Hippocampal formation (tissue), 2 donors: ENCODE results near the gene ASS1.
"Not testable (repeated sequence)": the region's sequence is repeated elsewhere in the genome, so short reads cannot be mapped to it uniquely, and the experiment has no call there.

Experiments
- DNase-seq, 2 donors: peaks; one replicate each; lab custom pipeline; 2025; lab: John Stamatoyannopoulos, UW

The ASS1 gene

DNA sequence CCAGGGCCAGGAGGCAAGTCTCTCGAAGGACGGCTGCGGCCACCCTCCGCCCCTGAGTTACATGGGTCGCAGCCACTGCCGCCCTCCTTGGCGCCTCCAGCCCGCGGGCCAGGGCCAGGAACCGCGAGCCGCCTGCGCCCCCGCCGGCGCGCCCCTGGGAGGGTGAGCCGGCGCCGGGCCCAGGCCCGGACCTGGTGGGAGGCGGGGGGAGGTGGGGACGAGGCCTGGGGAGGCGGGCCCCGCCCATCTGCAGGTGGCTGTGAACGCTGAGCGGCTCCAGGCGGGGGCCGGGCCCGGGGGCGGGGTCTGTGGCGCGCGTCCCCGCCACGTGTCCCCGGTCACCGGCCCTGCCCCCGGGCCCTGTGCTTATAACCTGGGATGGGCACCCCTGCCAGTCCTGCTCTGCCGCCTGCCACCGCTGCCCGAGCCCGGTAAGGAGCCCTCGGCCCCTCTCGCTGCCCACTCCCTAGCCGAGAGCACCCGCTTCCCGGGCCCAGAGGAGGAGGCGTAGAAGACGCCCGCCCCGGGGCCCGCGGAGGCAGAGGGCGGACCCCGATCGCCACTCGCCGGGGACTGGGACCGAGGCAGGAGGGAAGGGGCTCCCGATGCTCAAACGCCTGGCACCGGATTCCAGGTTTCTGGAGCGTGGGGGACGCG lies at the start of gene ASS1:
Gene ASS1 (plus strand): TSS at position 397 of the 657 bp plus-strand sequence. CDS start 7,268 bp downstream, outside the sequence.
- peak in 1 of 2 donors; percentile 25 for DNase-seq

DNA sequence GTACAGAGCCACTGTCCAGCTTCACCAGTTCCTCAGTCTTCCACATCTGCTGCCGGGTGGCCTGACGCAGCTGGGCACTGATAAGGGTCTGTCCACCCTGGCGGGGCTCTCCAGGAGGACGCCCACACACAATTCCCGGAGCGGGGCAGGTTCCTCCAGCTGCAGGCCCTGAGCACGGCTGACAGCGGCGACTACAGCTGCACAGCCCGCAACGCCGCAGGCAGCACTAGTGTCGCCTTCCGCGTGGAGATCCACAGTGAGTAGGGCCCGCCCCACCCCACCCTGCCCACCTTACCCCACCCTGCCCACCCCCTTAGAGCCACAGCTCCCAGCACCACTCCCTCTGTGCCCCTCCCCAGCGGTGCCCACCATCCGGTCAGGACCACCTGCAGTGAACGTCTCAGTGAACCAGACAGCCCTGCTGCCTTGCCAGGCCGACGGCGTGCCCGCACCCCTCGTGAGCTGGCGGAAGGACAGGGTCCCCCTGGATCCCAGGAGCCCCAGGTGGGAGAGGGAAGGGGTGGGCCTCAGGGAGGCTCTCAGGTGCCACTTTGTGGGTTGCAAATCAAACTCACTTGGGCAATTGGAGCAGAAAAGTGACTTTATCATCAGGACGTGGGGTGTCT lies 48.8 kb upstream of the ASS1 start:
- DNase-seq = no peak

DNA sequence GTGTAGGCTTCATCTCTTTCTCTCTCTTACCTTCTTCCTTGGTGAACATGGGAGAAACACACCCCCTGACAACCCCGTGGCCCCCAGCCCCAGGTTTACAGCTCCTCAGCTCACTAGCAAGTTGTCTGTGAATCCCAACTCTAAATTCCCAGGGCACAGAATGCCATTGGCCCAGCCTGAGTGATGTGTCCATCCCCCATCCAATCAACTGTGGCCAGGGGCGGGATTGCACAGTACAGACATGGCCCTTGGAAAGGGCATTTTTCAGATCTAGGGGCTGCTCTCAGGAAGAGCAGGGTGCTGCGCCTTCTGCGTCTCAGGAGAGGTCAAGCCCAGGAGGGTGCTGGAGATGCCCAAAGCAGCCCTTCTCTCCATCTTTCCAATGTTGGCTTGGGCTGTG lies 48.2 kb upstream of the ASS1 start:
- no peak for DNase-seq

DNA sequence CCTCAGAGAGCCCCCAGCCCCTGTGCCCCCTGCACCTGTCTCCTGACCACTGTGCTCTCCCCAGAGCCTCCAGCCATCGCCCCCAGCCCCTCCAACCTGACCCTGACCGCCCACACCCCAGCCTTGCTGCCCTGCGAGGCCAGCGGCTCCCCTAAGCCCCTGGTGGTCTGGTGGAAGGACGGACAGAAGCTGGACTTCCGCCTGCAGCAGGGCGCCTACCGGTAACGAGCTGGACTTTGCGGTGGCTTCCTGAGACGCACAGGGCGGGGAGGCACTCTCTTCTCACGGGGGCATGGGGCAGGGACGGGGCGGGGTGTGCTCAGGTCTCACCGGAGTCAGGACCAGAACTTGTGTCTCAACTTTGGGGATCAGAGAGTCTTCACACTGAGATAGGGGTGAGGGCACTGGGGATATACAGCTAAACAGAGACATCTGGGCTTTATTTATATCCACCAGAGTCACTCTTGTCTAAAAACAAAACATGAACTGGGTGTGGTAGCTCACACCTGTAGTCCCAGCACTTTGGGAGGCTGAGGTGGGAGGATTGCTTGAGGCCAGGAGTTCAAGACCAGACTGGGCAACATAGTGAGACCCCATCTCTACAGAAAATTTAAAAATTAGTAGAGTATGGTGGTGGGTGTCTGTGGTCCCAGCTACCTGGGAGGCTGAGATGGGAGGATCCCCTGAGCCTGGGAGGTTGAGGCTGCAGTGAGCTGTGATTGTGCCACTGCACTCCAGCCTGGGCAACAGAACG lies 46.1 kb upstream of the ASS1 start:
- no peak for DNase-seq

DNA sequence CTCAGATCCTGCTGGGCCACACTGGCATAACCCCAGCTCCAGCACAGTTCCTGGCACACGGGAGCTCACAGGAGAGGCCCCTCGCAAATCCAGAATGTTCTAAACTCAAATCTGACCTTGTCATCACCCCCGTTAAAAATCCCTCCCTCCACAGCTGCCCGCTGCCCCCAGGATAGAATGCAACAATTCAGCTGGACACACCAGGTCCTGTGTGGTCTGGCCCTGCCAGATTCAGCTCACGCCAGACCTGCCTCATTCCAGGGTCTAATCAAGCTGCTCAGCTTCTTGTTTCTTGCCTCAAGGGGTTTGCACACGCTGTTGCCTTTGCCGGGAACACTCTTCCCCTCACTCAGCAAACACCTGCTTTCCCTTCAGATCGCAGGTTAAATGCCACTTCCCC lies 45.0 kb upstream of the ASS1 start:
- DNase-seq = no peak

DNA sequence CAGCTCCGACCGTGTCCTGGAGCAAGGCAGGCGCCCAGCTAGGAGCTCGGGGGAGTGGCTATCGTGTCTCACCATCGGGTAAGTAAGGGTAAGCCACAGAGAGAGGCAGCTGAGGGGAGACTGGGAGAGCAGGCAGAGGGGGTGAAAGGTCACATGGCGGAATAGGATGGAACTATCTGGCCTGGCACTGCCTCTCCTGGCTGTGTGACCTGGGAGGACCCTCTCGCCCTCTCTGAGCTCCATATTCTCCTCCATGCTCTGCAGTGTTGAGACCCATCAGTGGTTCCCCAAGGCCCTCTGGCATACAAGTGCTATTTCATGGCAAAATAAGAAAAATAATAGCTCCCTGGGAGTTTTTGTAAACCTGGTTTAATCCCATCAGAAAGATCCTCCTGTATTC lies 43.9 kb upstream of the ASS1 start:
- no peak for DNase-seq

DNA sequence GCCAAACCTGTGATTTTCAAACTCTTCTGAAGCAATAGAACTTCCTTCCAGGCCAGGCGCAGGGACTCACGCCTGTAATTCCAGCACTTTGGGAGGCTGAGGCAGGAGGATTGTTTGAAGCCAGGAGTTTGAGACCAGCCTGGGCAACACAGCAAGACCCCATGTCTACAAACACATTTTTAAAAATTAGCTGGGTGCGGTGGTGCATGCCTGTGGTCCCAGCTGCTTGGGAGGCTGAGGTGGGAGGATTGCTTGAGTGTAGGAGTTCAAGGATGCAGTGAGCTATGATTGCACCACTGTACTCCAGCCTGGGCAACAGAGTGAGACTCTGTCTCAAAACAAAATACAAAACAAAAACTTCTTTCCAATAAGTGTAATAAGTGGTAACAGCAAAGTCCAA lies 43.0 kb upstream of the ASS1 start:
- DNase-seq = not testable (repeated sequence)

DNA sequence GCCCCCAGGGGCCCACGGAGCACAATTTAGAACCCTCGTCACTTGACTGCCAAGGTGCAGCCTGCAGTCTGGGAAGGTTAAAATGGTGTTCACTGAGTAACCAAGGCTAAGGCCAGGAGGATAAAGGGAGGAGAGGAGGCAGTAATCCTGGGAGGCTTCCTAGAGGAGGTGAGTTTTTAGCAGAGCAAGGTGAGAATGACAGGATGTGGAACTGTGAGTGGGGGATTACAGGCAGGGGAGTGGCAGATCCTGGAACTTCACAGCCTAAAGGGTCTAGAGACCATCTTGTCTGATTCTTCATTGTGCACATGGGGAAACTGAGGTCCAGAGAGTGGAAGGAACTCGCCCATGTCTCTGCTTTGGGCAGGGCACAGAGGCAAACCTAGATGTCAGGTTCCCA lies 42.5 kb upstream of the ASS1 start:
- no peak for DNase-seq

DNA sequence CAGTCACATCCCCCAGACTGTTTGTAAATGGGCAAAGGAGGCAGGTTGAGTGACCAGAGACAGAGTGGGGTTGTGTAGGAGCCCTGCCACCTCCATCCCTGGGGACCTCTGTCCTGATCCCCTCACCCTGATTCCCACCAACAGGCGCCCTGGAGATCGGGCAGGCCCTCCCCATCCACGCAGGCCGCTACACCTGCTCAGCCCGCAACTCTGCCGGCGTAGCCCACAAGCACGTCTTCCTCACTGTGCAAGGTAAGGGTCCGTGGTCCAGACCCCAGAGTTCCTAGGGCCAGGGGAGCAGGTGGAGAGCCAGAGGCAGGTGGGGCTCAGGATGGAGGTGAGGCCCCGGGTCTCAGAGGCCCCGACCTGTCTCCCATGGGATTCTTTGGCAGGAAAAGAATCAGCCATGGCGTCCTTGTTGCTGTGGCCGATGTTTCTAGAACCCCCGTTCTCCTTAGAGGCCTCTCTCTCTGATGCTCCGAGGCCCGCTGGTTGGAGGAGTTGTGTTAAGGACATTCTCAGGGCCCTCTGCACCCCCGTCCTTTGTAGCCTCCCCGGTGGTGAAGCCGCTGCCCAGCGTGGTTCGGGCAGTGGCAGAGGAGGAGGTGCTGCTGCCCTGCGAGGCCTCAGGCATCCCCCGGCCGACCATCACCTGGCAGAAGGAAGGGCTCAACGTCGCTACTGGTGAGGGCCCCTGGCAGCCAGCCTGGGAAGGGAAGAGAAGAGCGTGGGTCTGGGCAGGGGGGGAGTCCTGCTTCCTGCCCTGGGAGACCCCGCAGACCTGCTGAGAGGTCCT lies 41.9 kb upstream of the ASS1 start:
- DNase-seq = no peak

DNA sequence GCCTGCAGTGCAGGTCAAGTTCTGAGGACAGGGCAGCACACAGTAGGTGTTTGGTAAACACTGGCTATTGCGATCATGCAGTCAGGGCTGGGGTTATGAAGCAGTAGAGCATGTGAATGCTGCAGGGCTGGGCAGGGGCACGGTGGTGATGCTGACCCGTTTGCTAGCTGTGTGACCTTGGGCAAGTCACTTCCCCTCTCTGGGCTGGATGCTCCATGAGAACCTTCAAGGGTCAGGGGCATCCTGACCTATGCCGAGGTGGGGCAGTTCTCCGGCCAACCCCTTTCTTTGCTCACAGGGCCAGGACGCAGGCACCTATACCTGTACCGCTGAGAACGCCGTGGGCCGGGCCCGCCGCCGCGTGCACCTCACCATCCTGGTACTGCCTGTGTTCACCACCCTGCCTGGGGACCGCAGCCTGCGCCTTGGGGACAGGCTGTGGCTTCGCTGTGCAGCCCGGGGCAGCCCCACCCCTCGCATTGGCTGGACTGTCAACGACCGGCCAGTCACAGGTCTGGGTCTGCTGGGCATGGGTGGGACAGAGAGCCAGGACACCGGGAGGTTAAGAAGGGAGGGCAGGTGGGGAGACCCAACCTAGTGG lies 39.0 kb upstream of the ASS1 start:
- no peak for DNase-seq

DNA sequence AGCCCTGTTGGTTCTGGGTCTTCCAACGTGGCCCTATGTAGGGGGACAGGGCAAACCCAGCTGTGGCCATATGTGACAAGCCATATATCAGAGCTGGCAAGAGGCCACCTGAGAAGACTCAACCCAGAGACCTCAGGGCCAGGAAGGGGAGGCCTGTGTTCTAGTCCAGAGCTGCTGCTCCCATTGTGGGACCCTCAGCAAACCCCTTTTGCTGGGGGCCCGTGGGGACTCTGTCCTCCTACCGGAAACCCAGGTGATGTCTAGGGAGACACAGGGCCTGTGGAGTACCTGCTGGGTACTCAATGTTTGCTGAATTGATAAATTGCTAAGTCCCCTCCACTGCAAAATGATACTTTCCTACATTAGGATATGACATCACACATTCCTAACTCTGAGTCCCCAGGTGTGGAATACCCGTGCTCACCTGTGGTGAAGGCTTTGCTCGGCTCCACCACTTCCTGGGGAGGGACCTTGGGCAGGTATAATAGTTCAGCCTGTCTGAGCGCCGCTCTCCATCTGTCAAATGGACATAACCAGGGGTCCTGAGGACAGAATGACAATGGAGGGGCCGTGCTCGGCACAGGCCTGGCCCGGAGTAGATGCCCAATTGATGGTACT lies 38.4 kb upstream of the ASS1 start:
- no peak for DNase-seq

DNA sequence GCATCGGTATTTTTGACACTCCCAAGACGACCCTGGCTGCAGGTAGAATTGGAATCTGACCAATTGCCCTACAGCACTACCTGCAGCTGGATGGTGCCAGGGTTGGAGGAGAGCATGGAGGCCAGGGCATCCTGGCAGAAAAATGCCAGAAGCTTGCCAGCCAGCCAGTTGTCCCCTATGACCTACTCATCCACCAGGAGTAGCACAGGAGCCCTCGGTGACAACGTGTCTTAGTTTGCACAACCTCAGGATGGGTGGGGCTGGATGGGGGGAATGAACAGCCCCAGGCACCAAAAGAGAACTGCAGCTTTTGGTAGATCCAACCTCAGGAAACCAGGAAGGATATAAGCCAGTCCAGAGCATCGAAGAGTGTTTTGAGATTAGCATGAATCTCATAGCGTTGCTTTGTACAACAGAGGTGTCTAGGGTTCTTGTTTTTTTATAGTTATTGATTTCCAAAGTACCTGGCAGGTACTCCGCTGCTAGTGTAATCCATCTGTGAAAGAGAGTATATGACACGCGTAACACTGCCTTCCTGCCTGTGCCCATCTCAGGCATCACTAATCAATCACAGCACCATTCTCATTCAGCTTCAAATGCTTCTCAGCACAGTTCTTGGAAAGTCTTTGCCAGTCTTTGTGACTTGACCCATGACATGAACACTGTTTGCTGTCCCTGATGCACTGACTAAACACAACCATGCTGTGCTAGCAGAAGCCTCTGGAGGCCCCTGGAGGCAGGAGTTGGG lies 36.7 kb upstream of the ASS1 start:
- no peak for DNase-seq

DNA sequence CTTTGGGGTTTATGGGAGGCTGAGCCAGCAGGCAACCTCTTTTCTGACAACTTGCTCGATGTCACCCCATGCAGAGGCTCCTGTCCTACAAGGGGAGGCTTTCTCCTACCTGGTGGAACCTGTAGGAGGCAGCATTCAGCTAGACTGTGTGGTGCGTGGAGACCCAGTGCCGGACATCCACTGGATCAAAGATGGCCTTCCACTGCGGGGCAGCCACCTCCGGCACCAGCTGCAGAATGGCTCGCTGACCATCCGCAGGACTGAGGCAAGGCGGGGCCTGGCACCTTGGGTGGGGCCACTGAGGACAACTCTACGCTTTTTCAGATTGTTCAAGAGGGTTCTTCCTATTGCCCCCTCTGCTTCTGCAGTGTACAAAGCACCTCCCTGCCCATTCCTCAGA lies 36.1 kb upstream of the ASS1 start:
- DNase-seq = no peak

DNA sequence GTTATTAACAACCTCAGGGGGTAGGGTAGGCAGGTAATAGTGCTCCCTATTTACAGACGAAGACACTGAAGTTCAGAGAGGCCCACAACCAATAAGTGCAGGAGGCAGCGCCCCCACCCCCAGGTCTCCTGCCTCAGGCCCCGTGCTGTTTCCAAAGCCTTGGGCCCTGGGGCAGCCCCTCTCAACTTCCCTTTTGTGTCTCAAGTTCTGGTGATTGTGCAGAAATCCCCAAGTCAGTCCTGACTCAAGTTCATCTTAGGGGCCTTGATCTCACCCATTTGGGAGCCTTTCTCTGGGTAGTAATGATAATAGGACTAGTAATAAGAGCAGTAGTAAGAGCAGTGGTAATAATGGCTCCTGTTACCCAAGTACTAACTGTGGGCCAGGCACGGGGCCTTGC lies 35.5 kb upstream of the ASS1 start:
- no peak for DNase-seq

DNA sequence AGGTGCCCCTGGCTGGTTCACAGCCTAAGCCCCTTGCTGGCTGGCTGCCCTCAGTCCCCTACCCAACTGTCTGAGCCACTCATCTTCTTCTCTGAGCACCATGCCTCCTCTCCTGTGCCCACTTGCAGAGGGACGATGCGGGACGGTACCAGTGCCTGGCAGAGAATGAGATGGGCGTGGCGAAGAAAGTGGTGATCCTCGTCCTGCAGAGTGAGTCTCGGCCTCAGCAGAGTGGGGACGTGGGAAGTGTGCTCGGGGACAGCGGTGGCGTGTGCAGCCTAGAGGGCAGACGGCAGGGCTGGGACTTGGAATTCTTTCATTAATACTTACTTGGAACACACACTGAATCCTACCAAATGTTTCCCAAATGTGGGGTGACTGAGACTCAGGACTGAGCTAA lies 34.3 kb upstream of the ASS1 start:
- no peak for DNase-seq

DNA sequence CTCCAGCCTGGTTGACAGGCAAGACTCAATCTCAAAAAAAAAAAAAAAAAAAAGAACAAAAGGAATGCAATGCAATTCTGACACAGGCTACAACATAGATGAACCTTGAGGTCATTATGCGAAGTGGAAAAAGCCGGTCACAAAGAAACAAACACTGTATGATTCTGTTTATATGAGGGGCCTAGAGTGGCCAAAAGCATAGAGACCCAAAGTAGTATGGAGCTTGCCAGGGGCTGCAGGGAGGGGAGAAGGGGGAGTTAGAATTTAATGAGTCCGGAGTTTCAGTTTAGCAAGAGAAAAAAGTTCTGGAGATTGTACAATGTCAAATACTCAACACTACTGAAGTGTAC lies 33.2 kb upstream of the ASS1 start:
- no peak for DNase-seq

DNA sequence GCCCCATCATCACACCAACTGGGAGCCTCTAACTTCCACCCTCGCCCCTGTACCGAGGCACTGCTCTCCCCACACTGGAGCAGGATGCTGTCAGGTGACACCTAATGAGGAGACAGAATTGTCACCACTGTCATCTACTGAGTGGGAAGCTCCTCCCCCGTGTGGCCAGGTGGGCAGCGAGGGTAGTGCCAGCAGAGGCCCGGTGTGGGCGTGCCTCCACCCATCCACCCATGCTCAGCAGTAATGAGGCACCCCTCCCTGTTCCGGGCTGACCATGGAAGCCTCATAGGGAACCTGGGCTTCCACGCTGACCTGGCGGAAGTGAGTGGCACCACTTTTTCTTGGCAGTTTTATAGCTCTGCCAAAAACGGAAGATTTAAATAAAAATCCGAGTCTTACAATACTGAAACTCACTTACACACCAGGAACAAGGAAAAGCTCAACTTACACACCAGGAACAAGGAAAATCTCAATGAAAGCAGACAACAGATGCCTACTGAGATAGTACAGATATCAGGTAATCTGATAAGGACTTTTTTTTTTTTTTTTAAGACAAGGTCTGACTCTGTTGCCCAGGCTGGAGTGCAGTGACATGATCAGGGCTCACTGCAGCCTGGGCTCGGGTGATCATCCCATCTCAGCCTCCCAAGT lies 30.6 kb upstream of the ASS1 start:
- DNase-seq = no peak

DNA sequence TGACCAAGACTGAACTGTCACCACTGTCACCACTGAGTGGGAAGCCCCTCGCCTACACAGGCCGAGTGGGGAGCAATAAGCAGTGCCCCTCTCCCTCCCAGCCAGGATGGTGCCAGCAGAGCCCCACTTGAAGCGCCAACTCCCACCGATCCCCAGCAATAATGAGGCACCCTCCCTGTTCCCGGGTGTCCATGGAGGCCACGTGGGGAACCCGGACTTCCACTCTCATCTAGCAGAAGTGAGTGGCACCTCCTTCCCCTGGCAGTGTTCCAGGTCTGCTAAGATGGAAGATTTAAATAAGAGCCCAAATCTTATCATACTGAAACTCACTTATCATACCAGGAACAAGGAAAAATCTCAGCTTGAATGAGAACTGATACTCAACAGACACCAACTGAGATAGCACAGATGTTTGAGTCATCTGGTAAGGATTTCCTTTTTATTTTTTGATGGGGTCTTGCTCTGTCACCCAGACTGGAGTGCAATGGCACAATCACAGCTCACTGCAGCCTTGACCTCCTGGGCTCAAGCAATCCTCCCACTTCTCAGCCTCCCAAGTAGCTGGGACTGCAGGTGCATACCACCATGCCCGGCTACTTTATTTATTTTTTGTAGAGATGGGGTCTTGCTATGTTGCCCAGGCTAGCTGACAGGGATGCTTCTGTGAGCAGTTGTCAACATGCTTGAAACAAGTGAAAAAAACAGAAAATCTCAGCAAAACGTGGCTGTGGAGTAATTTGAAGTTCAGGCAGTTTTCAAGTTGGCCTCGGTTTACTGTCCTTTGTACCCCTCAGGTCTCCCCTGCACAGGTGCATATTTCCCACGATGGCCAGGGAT lies 29.6 kb upstream of the ASS1 start:
- DNase-seq = no peak

DNA sequence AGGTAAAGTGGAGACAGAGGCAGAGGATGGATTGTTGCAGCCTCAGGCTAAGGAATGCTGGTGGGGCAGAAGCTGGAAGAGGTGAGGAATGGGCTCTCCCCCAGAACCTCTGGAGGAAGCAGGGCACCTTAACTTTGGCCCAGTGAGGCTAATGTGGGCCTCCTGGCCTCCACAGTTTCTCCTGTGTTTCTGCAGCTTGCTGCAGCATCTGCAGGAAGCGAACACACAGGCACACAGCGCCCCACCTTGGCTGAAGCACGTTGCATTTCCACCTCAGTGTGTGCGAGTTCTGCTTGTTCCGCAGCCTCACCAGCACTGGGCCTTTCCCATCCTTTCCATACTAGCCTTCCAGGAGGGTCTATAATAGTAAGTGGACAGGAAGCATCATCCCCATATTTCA lies 27.2 kb upstream of the ASS1 start:
- DNase-seq = no peak

DNA sequence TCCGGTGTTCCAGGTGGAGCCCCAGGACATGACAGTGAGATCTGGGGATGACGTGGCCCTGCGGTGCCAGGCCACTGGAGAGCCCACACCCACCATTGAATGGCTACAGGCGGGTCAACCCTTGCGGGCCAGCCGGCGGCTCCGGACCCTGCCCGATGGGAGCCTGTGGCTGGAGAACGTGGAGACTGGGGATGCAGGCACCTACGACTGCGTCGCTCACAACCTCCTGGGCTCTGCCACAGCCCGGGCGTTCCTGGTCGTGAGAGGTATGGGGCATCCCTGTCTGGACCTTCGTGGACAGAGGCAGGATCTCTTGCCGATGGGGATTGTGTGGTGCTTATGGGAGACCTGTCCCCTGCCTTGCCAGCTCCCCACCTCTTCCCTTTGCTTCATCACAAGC lies 26.0 kb upstream of the ASS1 start:
- DNase-seq = no peak
